HUES64 (cell line): ENCODE results near the gene ACOT6.
"Not testable (repeated sequence)": the region's sequence is repeated elsewhere in the genome, so short reads cannot be mapped to it uniquely, and the experiment has no call there.

ENCODE experiments used
- H3K27ac ChIP-seq: 2 replicates; pipeline ENCODE4 v1.7.0; 2013; ENCODE audit warnings: low read depth, low read length, inconsistent platforms
- H3K27me3 ChIP-seq: 2 replicates; pipeline ENCODE4 v1.6.1; 2013; ENCODE audit warnings: mild to moderate bottlenecking, low read length; ENCODE audit not compliant: insufficient read depth
- H3K36me3 ChIP-seq: 2 replicates; pipeline ENCODE4 v1.6.1; 2013; ENCODE audit warnings: mild to moderate bottlenecking, low read length; ENCODE audit not compliant: insufficient read depth
- H3K4me1 ChIP-seq: 2 replicates; pipeline ENCODE4 v1.6.1; 2013; ENCODE audit warnings: mild to moderate bottlenecking, low read length, moderate library complexity; ENCODE audit not compliant: insufficient read depth
- H3K4me3 ChIP-seq: 2 replicates; pipeline ENCODE4 v1.5.1; 2013; ENCODE audit warnings: mild to moderate bottlenecking, low read length, moderate library complexity
- H3K9ac ChIP-seq: 2 replicates; pipeline ENCODE4 v1.6.1; 2013; ENCODE audit warnings: mild to moderate bottlenecking, low read depth, low read length
- H3K9me3 ChIP-seq: 2 replicates; pipeline ENCODE4 v1.6.1; 2013; ENCODE audit warnings: low read depth, low read length; ENCODE audit not compliant: insufficient read depth
- WGBS: fragments of 150-250, 120-280 bp; methylation state at CpG from one replicate; pipeline ENCODE4 v1.1.7; 2013; ENCODE audit warnings: missing lambda C conversion rate; 5-methylcytosine and 5-hydroxymethylcytosine counted together

Gene ACOT6

DNA sequence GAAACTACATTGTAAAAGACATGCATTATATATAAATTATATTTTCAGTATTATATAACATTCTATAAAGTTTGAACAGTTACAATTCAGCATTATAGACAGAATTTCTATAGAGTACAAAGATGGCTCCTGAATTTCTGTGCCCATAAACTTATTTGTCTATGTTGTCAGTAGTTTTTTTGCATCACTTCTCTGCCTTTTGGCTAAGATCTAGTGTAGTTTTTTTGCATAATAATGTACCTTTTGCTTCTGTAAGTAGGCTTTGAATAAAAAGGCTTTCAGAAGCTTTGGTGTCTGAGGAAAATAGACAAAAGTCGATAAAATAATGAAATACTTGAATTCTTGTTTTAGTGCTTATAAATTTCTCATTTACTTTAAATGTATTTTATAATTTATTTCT is 43.5 kb downstream of the ACOT6 start:
- H3K27ac ChIP-seq, result no peak overlapping the region
- no peaks in the 10 kb centered on the region for H3K4me1 ChIP-seq
- H3K4me3 ChIP-seq, result no peak overlapping the region
- no CpG with 5 or more reads among the region's 1 CpG for WGBS
- H3K9me3 ChIP-seq, result no peaks in the 10 kb centered on the region
- H3K36me3 ChIP-seq, result peaks cover 10% of the 10 kb centered on the region
- H3K9ac ChIP-seq, result no peak overlapping the region
- no peaks in the 10 kb centered on the region for H3K27me3 ChIP-seq

DNA sequence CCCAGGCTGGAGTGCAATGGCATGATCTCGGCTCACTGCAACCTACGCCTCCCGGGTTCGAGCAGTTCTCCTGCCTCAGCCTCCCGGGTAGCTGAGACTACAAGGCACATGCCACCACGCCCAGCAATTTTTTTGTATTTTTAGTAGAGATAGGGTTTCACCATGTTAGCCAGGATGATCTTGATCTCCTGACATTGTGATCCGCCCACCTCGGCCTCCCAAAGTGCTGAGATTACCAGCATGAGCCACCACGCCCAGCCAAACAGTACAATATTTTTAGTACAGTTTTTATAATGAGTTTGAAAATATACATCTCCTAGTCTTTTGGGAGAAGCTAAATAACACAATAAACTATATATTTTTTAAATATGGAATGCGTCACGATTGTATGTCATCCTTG is 46.9 kb downstream of the ACOT6 start:
- not testable (repeated sequence) for H3K27me3 ChIP-seq, H3K4me3 ChIP-seq, H3K27ac ChIP-seq, H3K9me3 ChIP-seq, H3K9ac ChIP-seq
- Histone ChIP-seq H3K4me1 (0 out of 2 replicates have a peak, but pooled peaks cover 10% of the 10 kb centered on the region), H3K36me3 (peaks cover 11% of the 10 kb centered on the region)
- 95% methylated on average over 11 of the region's 11 CpGs for WGBS

DNA sequence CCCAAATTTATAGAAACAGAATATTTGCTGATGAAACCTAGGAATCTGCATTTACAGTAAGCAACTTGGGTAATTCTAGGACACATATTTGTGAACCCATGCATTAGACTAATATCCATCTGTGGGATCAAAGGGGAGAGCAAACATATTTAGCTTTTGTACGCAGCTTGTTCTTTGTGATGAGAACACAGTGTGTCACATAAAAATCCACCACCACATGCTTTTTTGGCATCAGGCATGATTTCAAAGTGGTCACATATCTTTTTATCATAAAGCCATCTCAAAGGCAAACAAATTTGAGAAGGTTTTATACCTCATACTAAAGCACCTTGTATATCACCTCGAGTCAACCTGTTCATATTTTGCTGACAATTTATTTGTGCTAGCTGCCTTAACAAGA is 48.2 kb downstream of the ACOT6 start:
- Histone ChIP-seq H3K36me3 (peaks cover 11% of the 10 kb centered on the region), H3K27ac (no peak overlapping the region), H3K4me1 (0 out of 2 replicates have a peak, but pooled peaks cover 10% of the 10 kb centered on the region), H3K9me3 (no peaks in the 10 kb centered on the region), H3K4me3 (no peak overlapping the region), H3K27me3 (no peaks in the 10 kb centered on the region), H3K9ac (no peak overlapping the region)
- 98% methylated on average over 2 of the region's 2 CpGs for WGBS

DNA sequence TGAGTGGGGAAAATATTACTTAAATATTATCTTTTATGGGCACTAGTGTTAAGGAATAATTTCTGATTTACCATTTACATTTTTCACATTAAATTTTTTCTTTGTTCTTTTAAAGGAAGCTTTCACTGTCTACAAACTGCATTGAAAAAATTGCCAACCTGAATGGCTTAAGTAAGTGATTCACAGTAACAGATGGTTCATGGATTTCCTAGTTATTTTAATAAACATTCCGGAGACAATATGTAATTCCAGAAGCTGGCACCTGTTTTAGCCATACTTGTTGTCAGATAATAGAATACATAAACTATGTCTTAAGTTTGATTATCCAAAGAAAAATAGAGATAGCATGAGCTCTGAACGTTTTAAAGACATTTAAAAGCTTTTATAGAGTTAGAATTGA is 49.6 kb downstream of the ACOT6 start:
- Histone ChIP-seq H3K9me3 (no peaks in the 10 kb centered on the region), H3K36me3 (peaks cover 7% of the 10 kb centered on the region), H3K4me1 (0 out of 2 replicates have a peak, but pooled peaks cover 10% of the 10 kb centered on the region), H3K9ac (no peak overlapping the region), H3K27ac (no peak overlapping the region), H3K4me3 (no peak overlapping the region), H3K27me3 (no peaks in the 10 kb centered on the region)
- 93% methylated on average over 2 of the region's 2 CpGs for WGBS

DNA sequence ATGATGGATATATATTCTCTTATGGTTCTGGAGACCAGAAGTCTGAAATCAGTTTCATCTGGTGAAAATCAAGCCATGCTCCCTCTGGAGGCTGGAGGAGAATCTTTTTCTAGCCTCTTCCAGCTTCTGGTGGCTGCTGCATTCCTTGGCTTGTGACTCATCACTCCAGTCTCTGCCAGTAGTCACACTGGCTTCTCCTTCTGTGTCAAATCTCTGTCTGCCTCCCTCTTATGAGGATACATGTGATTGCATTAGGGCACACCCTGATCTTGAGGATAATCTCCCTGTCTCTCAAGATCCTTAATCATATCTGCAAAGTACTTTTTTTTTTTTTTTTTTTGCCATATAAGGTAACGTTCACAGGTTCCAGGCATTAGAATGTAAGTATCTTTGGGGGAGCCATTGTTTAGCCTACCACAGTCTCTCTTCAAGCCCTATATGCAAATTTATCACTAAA is 50.2 kb downstream of the ACOT6 start:
- Histone ChIP-seq H3K27me3 (no peaks in the 10 kb centered on the region), H3K4me3 (no peak overlapping the region), H3K9me3 (no peaks in the 10 kb centered on the region), H3K4me1 (0 out of 2 replicates have a peak, but pooled peaks cover 10% of the 10 kb centered on the region), H3K36me3 (peaks cover 7% of the 10 kb centered on the region), H3K9ac (no peak overlapping the region; the same call in 1 of the 2 replicates), H3K27ac (no peak overlapping the region)
- 100% methylated on average over 1 of the region's 1 CpG for WGBS

DNA sequence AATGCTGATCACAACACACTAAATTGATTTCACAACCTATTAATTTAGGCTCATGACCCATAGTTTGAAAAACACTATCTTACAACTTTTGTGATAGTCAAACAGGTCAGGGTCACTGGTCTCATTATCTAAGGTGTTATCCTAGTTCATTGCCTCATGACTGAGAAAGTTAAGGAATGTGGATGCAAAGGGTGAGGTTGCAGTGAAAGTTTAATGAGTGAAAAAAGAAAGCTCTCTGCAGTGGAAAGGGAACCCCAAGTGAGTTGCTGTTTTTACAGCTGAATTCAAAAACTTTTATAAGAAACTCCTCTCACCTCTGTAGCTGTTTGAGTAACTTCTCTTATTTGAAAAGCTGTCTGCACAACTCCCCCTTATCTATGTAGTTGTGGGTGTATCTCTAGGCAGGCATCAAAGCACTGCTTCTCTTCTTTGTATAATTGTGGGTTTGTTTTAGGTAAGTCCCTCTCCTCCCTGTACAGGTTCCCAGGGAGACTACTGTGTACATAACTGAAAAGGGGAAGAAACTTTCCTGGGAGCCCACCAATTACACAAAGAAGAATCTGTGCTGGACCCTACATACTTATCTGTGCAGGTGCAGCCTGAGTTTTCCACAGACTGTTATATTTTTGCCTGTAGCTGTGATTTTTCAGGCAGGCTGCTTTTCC is 51.4 kb downstream of the ACOT6 start:
- no peaks in the 10 kb centered on the region for H3K9me3 ChIP-seq
- H3K4me1 ChIP-seq, result 0 out of 2 replicates have a peak, but pooled peaks cover 10% of the 10 kb centered on the region
- H3K4me3 ChIP-seq, result no peak overlapping the region
- no peak overlapping the region; the same call in 1 of the 2 replicates for H3K9ac ChIP-seq
- no peaks in the 10 kb centered on the region for H3K27me3 ChIP-seq
- H3K27ac ChIP-seq, result peak overlapping the region; percentile 25; the same call in 1 of the 2 replicates
- peaks cover 7% of the 10 kb centered on the region for H3K36me3 ChIP-seq

DNA sequence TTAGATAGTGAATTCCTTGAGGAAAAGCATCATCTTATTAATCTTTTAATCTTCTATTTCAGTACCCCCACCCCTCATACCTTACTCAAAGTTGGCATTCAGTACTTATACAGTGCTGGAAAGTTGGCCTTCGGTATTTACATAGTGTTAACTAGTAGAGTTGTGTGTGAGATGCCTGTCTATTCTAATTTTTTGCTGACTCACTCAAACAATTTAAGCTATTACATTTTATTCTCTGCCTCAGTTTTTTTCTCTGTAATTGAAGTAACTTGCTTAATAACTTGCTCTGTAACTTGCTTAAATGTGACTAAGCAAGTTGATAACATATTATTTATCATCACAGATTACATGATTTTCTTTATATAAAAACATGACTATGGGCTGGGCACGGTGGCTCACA is 52.8 kb downstream of the ACOT6 start:
- no peak overlapping the region for H3K27ac ChIP-seq
- no peaks in the 10 kb centered on the region for H3K9me3 ChIP-seq
- no peak overlapping the region for H3K4me3 ChIP-seq
- peaks cover 7% of the 10 kb centered on the region for H3K36me3 ChIP-seq
- no peak overlapping the region for H3K9ac ChIP-seq
- H3K4me1 ChIP-seq, result 0 out of 2 replicates have a peak, but pooled peaks cover 10% of the 10 kb centered on the region
- H3K27me3 ChIP-seq, result no peaks in the 10 kb centered on the region
- WGBS, result 91% methylated on average over 1 of the region's 2 CpGs

DNA sequence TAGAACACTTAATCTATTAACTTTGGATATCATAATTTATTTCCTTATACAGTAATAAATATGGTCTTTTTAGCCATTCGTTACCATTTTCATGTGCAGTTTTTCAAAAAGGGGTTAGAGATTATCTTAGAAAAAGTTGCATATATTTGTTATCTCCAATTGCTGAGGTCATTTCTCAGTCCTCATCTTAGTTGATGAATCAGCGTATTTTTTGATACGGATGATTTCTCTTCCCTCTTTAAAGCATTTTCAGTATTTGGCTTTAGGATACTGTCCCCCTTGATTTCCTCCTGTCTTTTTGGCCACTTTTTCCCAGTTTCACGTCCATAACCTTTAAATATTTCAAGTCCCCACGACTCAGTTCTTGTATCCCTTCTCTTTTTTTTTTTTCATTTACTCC is 54.3 kb downstream of the ACOT6 start:
- WGBS, result 92% methylated on average over 4 of the region's 5 CpGs
- no peak overlapping the region for H3K4me3 ChIP-seq
- no peak overlapping the region for H3K9ac ChIP-seq
- no peaks in the 10 kb centered on the region for H3K27me3 ChIP-seq
- H3K36me3 ChIP-seq, result peaks cover 9% of the 10 kb centered on the region
- 0 out of 2 replicates have a peak, but pooled peaks cover 10% of the 10 kb centered on the region for H3K4me1 ChIP-seq
- no peak overlapping the region for H3K27ac ChIP-seq
- H3K9me3 ChIP-seq, result no peaks in the 10 kb centered on the region

DNA sequence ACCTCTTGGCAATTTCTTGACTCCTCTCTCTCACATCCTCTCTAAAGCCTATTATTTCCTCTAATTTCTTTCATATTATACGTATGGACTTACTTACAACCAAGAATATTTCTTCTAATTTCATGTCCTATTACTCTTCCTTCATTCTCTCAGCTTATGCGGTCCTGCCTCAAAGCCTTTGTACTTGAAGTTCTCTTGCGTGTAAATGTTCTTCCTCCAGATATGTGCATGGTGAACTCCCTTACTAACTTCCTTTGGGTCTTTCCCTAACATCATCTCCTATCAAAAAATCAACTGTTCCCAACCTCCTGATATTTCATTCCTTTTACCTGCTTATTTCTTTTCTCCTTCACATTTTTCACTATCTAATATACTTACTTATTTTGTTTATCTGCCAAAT is 55.5 kb downstream of the ACOT6 start:
- Histone ChIP-seq H3K9ac (no peak overlapping the region), H3K36me3 (peaks cover 8% of the 10 kb centered on the region), H3K9me3 (no peaks in the 10 kb centered on the region), H3K4me1 (0 out of 2 replicates have a peak, but pooled peaks cover 8% of the 10 kb centered on the region), H3K27ac (no peak overlapping the region), H3K4me3 (no peak overlapping the region), H3K27me3 (no peaks in the 10 kb centered on the region)
- 93% methylated on average over 3 of the region's 3 CpGs for WGBS
